Right ventricle myocardium inferior (tissue), 1 donor: Measurements from ENCODE around the gene PBRM1. TPM values are rescaled to one million over a fixed set of nuclear protein-coding genes. Genes with fewer than 3 reads are reported as not detected.

Experiments
- ATAC-seq: fragments of 200-7000 bp; cut with Tn5 transposase; one replicate; pipeline ENCODE4 v1.9.1; 2020; ENCODE audit warnings: mild to moderate bottlenecking, moderate library complexity
- DNase-seq: peaks from one replicate; pipeline ENCODE4 v3.0.0; 2021; ENCODE audit errors: missing footprints
- intact Hi-C: fragments of 100-400 bp; cut with DNase I; formaldehyde crosslinking; loops from one replicate; pipeline ENCODE4 v1.11.0; 2022
- total RNA-seq: library from RNA; stranded (reverse); fragmentation: NEBNext Ultra II Directional; extraction: Animal tissue kit (Norgen Biotek cat#: 25700); gene quantifications from one replicate; pipeline ENCODE4 v1.2.1, GENCODE V29; 2021
- donor health status: DM: no; HTN: yes; CAD: no; lungs with severe emphysema.

PBRM1 gene
- total RNA-seq, 1 donor from 2014 or later = 45.3 TPM

DNA sequence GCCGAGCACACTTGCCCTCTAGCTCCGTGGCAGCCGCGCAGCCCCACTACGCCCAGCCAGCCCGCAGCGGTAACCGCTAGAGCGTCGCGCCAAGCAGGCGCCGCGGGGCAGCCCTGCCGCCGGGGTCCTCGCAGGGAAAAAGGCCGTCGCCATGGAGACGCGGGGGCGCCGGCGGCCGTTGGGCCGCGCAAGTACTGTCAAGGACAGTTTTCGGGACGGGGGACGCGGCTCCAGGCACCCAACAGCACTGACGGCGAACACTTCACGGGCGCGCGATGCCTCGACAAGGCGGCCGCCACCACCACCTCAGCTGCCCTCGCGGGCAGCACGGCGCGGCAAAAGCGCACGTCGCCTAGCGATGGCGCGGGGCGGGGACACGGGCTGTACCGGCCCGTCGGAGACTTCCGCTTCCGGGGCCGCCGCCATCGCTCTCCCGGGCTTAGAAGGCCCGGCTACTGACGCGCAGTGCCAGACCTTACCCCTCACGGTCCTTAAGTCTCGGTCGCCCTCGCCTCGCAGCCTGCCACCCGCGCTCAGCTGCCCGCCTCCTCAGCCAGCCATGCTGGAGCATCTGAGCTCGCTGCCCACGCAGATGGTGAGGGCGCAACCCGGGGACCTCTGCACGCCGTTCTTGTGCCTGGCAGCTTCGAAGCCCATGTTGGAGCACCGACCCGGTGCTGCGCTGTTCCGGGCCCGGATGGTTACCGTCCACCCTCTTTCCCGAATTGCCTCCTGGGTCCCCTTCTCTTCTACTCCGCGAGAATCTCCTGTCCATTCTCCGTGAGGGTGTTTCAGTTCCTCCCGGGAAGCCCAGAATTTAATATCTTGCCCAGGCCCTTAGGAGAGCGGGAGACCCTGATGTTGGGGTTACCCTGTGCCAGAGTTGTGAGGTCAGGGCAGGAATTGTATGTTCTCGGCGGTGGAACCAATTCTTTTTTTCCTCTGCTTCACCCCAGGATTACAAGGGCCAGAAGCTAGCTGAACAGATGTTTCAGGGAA lies 20.3 kb upstream of the PBRM1 start, which contains the start of the genes GLT8D1 and SPCS1:
GLT8D1 (minus strand) TSS at position 104 of the 999 bp plus-strand sequence. CDS start 5,331 bp downstream, outside the sequence.
SPCS1 (plus strand) TSS at position 419 of the 999 bp plus-strand sequence; CDS start at position 560, 141 bp downstream.
- ATAC-seq (peak; percentile 96), DNase-seq (peak; percentile 95)
- intact Hi-C loops = loop anchor here (2.0 to 5.0 kb wide), 2 partner anchors 19 to 66 kb away; partner anchors contain the start of genes GNL3 and NEK4

DNA sequence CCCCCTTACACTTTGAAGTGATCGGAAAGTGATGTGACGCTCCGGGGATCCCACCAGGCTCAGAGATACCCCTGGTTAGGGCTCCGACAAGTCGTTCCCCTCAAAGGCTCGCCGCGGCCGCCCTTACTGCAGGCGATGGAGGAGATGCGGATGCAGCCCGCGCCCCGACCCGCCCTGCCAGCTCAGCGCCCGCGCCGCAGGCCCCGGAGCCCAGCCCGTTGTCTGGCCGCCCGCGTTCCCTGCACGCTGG lies 19.6 kb upstream of the PBRM1 start:
- ATAC-seq (no peak), DNase-seq (no peak)
- intact Hi-C loops = loop anchor here (2.0 to 5.0 kb wide), 2 partner anchors 19 to 67 kb away; partner anchors contain the start of genes GNL3 and NEK4

DNA sequence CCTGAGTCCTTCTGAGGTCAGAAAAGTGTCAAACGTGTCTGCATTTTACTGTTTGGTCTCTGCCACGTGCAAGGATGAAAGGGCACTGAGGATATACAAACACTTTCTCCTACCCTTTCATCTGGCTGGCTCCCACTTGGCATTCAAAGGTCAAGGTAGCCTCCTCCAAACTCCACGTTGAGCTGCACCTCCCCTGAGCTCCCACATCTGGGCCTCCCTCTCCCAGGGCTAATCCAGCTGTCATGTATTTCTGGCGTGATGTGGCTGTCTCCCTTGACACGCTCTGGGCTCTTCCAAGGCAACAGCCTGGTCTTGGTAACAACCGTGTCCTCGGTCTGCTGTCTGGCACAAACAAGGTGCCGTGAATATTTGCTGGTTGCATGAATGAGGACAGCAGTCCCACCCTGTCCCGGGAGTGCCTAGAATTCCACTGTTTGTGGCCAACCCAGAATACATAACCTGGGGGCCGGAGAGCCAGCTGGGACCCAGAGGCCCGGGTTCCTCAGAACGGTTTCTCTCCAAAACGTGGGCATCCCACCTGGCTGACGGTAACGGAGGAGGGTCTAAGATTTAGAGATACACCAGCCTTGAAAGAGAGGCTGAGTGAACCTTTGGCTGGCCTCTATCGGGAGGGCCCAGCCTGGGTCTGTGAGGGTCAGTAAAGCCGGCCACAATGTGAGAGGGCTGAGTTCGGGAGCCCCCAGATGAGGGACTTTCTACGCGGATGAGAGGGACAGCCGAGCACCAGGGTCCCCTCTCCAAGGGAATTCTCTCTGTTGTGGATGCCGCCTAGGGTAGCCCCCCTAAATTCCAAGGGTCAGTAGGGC lies 19.1 kb upstream of the PBRM1 start:
- DNase-seq = no peak
- ATAC-seq = peak; percentile 17
- intact Hi-C loops = loop anchor here (2.0 to 5.0 kb wide), 2 partner anchors 18 to 67 kb away; partner anchors contain the start of genes GNL3 and NEK4

DNA sequence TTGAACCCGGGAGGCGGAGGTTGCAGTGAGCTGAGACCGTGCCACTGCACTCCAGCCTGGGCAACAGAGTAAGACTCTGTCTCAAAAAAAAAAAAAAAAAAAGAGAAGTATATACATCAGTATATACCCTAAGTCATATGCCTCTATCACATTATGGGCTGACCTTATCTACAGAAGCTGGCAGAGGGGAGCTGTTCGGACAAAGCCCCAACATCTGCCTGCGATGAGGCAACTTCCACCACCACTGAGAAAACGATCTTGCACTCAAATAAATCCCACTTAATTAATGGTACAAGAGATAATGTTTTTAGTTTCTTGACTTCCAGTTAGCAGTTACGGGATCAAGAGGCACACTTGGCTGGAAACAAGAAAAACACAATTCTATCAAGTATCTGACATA lies 17.6 kb upstream of the PBRM1 start:
- ATAC-seq (no peak), DNase-seq (no peak)
- intact Hi-C loops = no loop called here

DNA sequence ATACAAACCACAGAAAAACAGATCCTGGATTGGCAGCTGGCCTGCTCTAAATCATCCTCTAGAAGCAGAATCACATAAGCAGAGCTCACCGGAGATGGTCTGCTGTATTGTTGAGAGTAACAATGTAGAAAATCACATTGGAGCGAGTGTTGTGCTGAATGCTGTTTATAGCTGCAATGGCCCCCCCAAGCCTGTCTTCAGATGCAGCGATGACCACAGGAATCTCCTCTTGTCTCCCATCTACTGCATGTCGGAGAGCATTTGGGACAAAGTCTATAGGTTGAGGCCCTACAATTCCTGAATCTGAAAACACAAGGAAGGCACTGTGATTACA lies 11.9 kb upstream of the PBRM1 start:
- ATAC-seq = no peak
- no peak for DNase-seq
- intact Hi-C loops = loop anchor here (10.0 kb wide), 1 partner anchor 73 kb away; no protein-coding TSS in a partner anchor

DNA sequence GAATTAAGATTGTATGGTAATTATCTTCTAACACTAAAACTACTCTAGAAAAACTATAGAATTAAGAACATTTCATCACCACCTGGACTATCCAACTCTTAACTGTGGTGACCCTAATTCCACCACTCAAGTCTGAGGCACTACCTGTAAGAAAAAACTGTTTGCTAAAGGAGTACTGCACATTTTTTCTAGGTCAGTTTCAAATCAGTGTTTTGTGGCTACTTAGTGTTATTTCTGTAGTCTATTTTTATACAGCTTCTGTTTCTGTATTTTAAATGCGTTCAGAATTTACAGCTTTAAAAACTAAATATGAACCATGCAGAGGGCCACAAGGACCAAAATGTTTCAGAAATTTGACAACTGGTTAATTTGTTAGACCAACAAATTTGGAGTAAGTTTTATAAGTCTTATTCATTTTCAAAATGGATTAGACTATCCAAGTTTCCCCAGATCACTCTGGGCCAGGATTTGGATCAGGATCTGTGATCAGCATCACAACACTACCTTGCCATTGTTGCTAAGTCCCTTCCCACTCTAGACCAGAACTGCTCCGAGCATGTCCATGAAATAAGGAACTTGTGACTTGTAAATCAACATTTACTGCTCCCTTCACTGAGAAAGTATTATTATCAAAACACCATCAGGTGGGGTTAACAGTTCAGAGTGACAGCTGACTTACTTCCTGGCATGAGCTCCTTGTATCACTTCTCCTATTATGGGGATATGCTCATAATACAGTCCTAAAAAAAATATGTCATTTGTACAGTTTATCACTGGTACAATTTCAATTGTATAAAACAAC lies 11.3 kb upstream of the PBRM1 start:
- intact Hi-C loops = loop anchor here (10.0 kb wide), 1 partner anchor 72 kb away; no protein-coding TSS in a partner anchor
- ATAC-seq (no peak), DNase-seq (no peak)

DNA sequence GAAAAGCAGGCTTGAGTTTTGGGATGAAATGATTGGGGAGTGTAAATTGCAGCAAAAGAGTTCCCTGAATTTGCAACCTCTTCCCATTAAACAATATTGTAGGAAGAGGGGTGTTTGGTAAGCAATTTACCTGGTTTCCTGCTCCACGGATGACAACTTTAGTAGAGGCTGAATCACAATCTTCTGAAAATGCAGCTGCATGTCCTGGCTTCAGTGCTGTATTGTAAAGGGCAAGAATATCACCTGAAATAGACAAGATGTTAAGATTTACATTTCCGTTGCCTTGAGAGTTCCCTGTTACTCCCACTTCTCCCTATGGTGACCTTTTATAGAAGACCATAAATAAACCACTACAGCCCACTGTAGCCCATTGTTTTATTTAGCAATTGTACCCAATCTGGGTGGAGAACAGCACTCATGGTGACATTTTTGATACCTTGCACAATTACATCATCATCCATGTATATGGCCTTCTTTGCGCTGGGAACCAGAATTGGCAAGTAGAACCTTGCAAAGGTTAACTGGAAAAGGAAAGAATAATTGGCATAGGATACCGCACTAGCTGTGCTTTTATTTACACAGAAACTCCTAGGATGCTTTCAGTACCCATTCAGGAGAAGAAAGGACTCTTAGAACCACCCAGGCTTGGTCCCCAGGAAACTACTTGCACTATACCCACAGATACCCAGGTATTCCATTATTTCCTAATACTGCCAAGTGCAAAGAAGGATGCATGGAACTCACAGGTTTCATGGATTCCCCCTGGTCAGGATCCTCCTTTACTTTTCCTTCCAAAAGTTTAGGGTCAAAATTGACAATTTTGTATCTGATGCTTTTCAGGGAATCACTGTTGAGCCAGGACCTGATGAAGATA lies 10.3 kb upstream of the PBRM1 start:
- no peak for ATAC-seq
- intact Hi-C loops = loop anchor here (10.0 kb wide), 1 partner anchor 71 kb away; no protein-coding TSS in a partner anchor

DNA sequence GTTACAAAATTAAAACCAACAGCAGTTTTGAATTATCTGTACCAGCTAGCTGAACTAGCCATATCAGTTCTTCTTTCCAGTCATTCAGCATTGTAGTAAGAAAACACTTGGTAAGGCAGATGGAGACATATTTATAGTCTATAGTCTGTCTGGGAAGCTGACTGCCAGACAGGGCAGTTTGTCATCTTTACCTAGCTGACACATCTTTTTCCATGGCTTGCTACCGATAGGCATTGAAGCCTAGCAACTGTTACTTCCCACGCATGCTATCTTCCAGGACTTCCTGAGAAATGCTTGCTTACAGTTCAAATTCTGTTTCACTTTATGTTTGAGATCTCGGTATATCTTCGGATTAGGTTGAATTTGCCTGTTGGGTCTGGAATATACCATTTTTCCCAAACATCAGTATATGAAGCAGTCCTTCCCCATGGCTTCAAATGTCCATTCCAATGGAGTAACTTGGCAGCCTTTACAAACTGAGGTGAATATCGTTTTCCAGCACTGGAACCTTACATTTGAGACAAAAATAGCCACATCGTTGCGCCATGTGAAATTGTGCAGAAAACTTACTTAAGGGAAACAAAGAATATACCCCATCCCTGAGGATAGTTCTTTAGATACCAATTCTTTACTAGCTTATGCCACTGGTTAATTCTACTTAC lies 8.9 kb upstream of the PBRM1 start:
- ATAC-seq = no peak
- intact Hi-C loops = loop anchor here (10.0 kb wide), 1 partner anchor 70 kb away; no protein-coding TSS in a partner anchor
- no peak for DNase-seq

More for the DNA sequence above, 10.3 kb upstream of the PBRM1 start:
- no peak for DNase-seq

DNA sequence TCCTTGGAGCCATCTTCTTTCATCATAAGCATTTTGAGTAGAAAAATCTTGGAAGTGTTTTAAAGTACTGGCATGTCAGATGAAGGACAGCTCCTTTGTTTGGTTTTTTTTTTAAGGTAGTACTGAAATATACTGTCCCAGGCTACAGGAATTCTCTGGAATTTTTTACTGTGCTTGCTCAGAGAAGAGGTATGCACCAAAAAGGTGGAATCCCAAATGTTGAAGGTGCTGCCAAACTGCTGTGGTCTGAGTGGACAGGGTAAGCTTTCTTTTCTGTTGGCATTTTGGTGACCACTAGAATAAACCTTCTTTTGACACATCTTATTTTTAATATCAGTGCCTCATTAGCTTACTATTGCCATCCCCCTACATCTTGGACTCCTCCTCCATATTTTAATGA lies 7.4 kb upstream of the PBRM1 start:
- intact Hi-C loops = loop anchor here (10.0 kb wide), 1 partner anchor 68 kb away; no protein-coding TSS in a partner anchor
- DNase-seq = no peak
- ATAC-seq = no peak

DNA sequence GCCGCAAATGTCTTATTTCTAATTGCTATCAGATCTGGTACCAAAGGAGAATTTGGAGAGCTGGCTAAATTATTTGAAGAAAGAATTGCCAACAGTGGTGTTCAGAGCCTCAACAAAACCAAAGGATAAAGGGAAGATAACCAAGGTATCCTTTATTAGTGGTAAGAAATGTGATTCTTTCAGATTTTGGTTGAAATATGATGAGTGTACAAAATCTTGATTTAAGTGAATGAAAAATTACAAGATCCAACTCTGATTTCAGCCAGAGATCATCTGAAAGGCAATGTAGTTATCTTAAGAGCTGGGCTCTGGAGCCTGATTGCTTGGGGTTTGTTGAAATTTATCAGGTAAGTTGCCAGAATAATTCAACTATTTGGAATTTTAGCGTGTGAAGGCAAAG lies 4.8 kb upstream of the PBRM1 start:
- ATAC-seq (no peak), DNase-seq (no peak)
- intact Hi-C loops = loop anchor here (10.0 kb wide), 1 partner anchor 66 kb away; no protein-coding TSS in a partner anchor

DNA sequence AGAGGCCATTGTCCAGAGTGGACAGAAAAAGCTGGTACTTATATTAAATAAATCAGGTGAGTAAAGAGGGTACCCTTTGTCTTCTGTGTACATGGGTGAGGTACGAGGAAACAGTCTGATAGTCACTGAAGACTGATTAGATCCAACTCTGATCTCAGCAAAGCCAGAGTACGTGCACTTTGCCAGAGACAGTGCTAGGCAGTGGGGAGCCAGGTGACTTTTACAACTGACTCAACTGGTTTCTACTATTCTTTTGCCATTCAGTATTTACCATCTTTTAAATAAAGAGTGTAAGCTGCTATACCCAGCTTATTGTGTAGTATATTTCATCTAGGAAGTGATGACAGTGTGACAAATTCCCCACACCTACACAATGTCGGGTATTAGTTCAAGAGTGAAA lies 3.4 kb upstream of the PBRM1 start:
- ATAC-seq (no peak), DNase-seq (no peak)
- intact Hi-C loops = loop anchor here (5.0 kb wide), 1 partner anchor 232 kb away; the partner anchor contains the start of gene NISCH

DNA sequence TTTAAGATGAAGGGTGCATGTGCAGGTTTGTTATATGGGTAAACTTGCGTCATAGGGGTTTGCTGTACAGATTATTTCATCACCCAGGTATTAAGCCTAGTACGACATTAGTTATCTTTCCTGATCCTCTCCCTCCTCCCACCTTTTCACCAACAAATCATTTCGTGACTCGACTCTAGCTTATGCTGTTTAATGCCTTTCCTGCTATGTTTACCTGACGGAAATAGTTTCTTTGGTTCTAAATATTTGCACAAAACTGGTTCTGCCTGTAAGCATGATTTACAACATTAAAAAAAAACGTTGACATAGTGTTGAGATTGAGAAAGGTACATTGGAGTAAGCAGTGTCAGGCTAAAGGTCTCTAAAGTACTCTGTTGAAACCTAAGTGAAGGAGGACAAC lies 2.6 kb upstream of the PBRM1 start:
- intact Hi-C loops = loop anchor here (5.0 kb wide), 1 partner anchor 231 kb away; the partner anchor contains the start of gene NISCH
- no peak for ATAC-seq
- no peak for DNase-seq

DNA sequence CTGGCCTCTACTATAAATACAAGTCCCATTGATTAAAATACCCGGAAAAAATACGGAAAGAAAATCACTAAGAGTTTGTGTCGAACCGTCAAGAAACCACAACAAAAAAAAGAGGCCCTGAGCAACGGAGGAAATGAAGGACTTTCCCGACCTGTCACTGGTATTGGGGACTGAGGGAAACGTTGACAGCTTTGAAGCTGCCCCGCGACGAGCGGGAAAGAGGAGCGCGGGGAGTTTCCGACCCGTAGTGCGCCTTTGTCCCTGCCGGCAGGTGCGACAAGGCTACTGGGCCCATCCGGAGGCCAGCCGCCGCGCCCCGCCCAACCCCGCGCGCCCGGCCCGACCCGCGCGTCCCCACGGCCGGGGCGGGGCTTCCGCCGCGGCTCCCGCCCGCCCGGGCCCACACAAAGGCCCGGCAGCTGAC lies 416 bp downstream of the PBRM1 start:
- peak; percentile 93 for ATAC-seq
- intact Hi-C loops = loop anchor here (5.0 kb wide), 1 partner anchor 228 kb away; the partner anchor contains the start of gene NISCH
- peak; percentile 88 for DNase-seq

DNA sequence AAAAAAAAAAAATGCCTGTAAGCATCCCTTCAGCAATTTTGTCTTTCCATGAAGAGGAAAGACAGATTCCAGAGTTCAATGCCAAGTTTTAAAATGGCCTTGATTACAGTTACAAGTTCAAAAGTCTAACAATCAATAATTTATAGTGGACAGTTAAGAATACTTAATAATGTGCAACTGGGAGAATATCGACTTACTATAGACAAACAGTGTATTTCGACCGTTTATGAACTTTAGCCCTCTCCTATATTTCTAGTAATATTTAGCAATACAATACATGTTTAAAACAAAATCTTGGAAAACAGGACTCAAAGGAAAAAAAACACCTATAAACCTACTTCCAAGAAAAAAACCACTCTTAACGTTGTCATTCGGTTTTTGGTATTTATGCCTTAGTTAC lies 1.5 kb downstream of the PBRM1 start:
- DNase-seq (no peak), ATAC-seq (no peak)
- intact Hi-C loops = loop anchor here (5.0 kb wide), 1 partner anchor 212 kb away; no protein-coding TSS in a partner anchor

DNA sequence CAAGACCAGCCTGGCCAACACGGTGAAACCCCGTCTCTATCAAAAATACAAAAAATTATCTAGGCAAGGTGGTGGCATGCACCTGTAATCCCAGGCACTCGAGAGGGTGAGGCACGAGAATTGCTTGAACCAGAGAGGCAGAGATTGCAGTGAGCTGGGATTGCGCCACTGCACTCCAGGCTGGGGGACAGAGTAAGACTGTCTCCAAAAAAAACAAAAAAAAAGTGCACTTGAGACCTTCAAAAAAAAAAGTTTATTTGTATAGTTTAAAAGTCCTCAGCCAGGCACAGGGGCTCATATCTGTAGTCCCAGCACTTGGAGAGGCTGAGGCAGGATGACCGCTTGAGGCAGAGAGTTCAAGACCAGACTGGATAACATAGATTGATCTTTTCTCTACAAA lies 2.1 kb downstream of the PBRM1 start:
- intact Hi-C loops = loop anchor here (5.0 kb wide), 1 partner anchor 211 kb away; no protein-coding TSS in a partner anchor
- DNase-seq = no peak
- no peak for ATAC-seq

DNA sequence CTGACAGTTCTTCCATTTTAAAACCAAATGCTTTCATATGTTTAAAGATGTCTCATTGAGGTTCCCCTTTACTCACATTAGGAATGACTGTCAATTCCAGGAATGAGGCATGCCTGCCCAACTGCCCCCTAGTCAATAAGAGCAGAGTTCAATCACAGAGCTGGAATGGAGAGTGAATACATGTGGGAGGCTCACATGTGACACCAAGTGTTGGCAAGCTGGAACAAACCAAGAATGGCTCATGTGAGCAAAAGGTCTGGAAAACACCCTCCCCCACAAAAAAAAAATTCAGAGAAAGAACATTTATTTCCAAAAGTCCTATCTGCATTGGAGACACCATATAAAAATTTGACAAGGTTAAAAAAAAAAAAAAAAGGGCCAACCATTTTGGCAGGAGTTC lies 3.7 kb downstream of the PBRM1 start:
- no peak for ATAC-seq
- no peak for DNase-seq
- intact Hi-C loops = loop anchor here (5.0 kb wide), 1 partner anchor 210 kb away; no protein-coding TSS in a partner anchor
